Smooth muscle cell (in vitro differentiated cells): ENCODE measurements around the gene RPRD1B. TPM values are rescaled to one million over a fixed set of nuclear protein-coding genes. Genes with fewer than 3 reads are reported as not detected.

Experiments
- DNase-seq: peaks from one replicate; lab custom pipeline; 2025; ENCODE audit not compliant: unreplicated experiment; lab: John Stamatoyannopoulos, UW
- H2AFZ ChIP-seq: fragments of 200-600 bp; sonication (generic); 2 replicates; pipeline ENCODE4 v1.6.0; 2016; ENCODE audit warnings: antibody characterized with exemption, low read depth, mild to moderate bottlenecking
- H3F3A ChIP-seq: fragments of 200-600 bp; sonication (generic); 2 replicates; pipeline ENCODE4 v1.6.0; 2017; ENCODE audit warnings: antibody characterized with exemption, low read depth
- H3K27ac ChIP-seq: fragments of 200-600 bp; sonication (generic); 2 replicates; pipeline ENCODE4 v1.5.1; 2016; ENCODE audit warnings: low read depth, mild to moderate bottlenecking
- H3K27me3 ChIP-seq: fragments of 200-600 bp; sonication (generic); 2 replicates; pipeline ENCODE4 v1.6.1; 2016; ENCODE audit warnings: low read depth, mild to moderate bottlenecking
- H3K36me3 ChIP-seq: fragments of 200-600 bp; sonication (generic); 2 replicates; pipeline ENCODE4 v1.5.1; 2016; ENCODE audit warnings: low read depth
- H3K4me1 ChIP-seq: fragments of 200-600 bp; sonication (generic); 2 replicates; pipeline ENCODE4 v1.5.1; 2016; ENCODE audit warnings: low read depth
- H3K4me2 ChIP-seq: fragments of 200-600 bp; sonication (generic); 2 replicates; pipeline ENCODE4 v1.6.0; 2016; ENCODE audit warnings: mild to moderate bottlenecking
- H3K4me3 ChIP-seq: fragments of 200-600 bp; sonication (generic); 2 replicates; pipeline ENCODE4 v1.5.1; 2016; ENCODE audit warnings: mild to moderate bottlenecking
- H3K79me2 ChIP-seq: fragments of 200-600 bp; sonication (generic); 2 replicates; pipeline ENCODE4 v1.6.0; 2016; ENCODE audit warnings: low read depth, mild to moderate bottlenecking
- H3K9ac ChIP-seq: fragments of 200-600 bp; sonication (generic); 2 replicates; pipeline ENCODE4 v1.6.0; 2016; ENCODE audit warnings: low read depth
- H3K9me3 ChIP-seq: fragments of 200-600 bp; sonication (generic); replicated peaks from 2 replicates; pipeline ENCODE4 v1.5.1; 2016; ENCODE audit warnings: low read depth
- H4K20me1 ChIP-seq: fragments of 200-600 bp; sonication (generic); 2 replicates; pipeline ENCODE4 v1.6.0; 2016; ENCODE audit warnings: low read depth
- WGBS: methylation state at CpG from one replicate; pipeline ENCODE4 v1.1.7; 2016; ENCODE audit warnings: low lambda C conversion rate; 5-methylcytosine and 5-hydroxymethylcytosine counted together
- polyA plus RNA-seq: library from polyadenylated mRNA; unstranded; fragments of >200 nt; fragmentation: Nextera tagmentation; extraction: Ambion mirVana; gene quantifications from 2 replicates; pipeline ENCODE4 v1.2.1, GENCODE V29; 2016
- total RNA-seq: library from RNA; depleted of rRNA; stranded (reverse); fragments of >200 nt; gene quantifications from 2 replicates; pipeline ENCODE4 v1.2.3, GENCODE V29; 2014
- TF ChIP-seq, protein P1 (sequence below): fragments of 200-600 bp; sonication (generic); IDR thresholded peaks from 2 replicates; pipeline ENCODE4 v1.5.1; 2017; ENCODE audit warnings: borderline replicate concordance, mild to moderate bottlenecking, antibody characterized with exemption; ENCODE audit not compliant: insufficient read depth, poor library complexity, severe bottlenecking

Gene RPRD1B
- total and polyA plus RNA-seq, 2 experiments from 2014 or later = 13.5 to 59.1 TPM

DNA sequence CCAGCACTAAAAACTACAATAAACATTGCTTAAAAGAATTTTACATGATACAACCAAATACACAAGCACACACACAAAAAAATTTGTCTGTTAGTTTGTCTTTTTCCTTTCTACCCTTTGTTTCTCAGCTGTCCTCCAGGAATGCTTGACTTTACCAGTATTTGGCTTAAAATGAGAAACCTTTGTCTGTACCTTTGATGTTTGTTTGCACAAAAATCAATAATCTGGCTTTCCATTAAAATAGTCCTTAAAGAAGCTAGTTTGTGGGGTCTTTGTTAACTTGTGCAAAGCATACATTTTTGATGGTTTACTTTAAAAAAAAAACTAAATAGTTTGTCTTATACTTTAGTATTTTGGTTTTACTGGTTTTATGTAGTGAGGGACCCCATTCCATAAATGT lies 49.3 kb downstream of the RPRD1B start:
- H2AFZ ChIP-seq = no peak overlapping the region
- H3K9me3 ChIP-seq = no peaks in the 10 kb centered on the region
- H3K4me1 ChIP-seq = peaks cover 24% of the 10 kb centered on the region
- peaks cover 15% of the 10 kb centered on the region for H3K79me2 ChIP-seq
- H3F3A ChIP-seq = peaks cover 25% of the 10 kb centered on the region
- TF ChIP-seq, protein P1, sequence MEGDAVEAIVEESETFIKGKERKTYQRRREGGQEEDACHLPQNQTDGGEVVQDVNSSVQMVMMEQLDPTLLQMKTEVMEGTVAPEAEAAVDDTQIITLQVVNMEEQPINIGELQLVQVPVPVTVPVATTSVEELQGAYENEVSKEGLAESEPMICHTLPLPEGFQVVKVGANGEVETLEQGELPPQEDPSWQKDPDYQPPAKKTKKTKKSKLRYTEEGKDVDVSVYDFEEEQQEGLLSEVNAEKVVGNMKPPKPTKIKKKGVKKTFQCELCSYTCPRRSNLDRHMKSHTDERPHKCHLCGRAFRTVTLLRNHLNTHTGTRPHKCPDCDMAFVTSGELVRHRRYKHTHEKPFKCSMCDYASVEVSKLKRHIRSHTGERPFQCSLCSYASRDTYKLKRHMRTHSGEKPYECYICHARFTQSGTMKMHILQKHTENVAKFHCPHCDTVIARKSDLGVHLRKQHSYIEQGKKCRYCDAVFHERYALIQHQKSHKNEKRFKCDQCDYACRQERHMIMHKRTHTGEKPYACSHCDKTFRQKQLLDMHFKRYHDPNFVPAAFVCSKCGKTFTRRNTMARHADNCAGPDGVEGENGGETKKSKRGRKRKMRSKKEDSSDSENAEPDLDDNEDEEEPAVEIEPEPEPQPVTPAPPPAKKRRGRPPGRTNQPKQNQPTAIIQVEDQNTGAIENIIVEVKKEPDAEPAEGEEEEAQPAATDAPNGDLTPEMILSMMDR = no peak
- H3K27me3 ChIP-seq = no peaks in the 10 kb centered on the region
- peak overlapping the region; percentile 94 for H3K27ac ChIP-seq
- no peak overlapping the region for H3K4me3 ChIP-seq
- peak overlapping the region; percentile 62 for H3K4me2 ChIP-seq
- DNase-seq = no peak
- H3K36me3 ChIP-seq = no peaks in the 10 kb centered on the region
- peaks cover 3% of the 10 kb centered on the region for H4K20me1 ChIP-seq
- peak overlapping the region; percentile 83 for H3K9ac ChIP-seq

DNA sequence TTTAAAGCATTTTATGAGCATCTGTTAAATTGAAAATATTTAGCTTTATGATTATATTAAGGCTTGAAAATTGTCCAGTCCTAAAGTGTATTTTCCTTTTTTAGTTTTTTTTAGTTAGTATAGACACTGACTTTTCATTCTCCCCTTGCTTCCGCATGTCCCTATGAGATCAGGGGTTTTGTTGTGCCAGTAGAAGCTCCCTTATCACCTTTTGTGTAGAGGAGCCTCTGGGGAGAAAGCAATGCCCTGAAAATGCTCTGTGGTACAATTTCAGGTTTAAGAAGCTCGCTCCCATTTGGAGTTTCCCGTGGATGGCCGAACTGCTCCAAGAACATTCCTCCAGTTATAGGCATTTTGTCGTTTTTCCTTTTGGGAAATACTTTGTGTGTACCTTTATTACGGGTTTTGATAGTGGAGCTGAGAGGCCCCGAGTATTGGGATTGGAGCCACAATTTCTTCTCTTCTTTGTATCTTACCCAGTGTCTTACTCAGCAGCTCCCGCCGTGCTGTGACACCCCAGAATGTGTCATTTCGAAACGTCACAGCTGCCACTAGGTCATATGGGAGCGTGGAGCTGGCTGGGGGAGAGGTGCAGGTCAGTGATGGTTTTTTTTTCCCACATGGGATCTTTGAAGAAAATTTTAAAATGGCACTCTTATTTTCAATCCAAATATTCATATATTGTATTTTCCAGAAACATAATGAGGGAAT lies 49.9 kb downstream of the RPRD1B start:
- H4K20me1 ChIP-seq = peaks cover 3% of the 10 kb centered on the region
- H3K4me1 ChIP-seq = peaks cover 24% of the 10 kb centered on the region
- DNase-seq = no peak
- no peaks in the 10 kb centered on the region for H3K27me3 ChIP-seq
- WGBS = 67% methylated on average over 12 of the region's 12 CpGs
- H3K9ac ChIP-seq = peak overlapping the region; percentile 83
- H3K27ac ChIP-seq = peak overlapping the region; percentile 94
- H3K4me3 ChIP-seq = no peak overlapping the region
- TF ChIP-seq, protein P1 = no peak
- H2AFZ ChIP-seq = no peak overlapping the region
- H3K4me2 ChIP-seq = peak overlapping the region; percentile 62
- no peaks in the 10 kb centered on the region for H3K36me3 ChIP-seq
- H3F3A ChIP-seq = peaks cover 25% of the 10 kb centered on the region
- peaks cover 15% of the 10 kb centered on the region for H3K79me2 ChIP-seq
- no peaks in the 10 kb centered on the region for H3K9me3 ChIP-seq

DNA sequence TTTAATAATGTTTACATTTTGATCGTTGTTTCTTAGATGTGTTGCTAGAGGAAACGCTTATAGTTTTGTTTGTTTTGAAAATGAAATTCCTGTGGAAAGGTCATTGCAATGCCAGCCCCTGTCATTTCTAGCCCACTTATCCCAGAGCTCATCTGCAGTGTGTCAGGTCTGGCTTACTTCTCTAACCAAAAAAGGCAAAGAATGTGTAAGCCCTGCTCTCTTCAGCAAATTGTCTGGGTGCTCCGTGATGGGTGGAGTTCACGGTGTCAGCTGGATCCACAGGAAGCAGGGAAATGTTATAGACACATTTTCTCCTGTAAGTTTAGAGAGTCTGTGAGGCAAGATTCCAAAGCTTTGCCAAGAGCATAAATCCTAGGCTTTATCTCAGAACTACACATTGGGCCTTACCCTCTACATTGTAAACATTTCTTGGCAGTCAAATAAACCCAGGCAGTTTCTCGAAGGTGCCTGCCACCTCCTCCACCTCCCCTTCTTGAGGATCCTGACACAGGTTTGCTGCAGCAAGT lies 50.9 kb downstream of the RPRD1B start:
- Histone ChIP-seq H3F3A (peaks cover 25% of the 10 kb centered on the region), H3K9me3 (no peaks in the 10 kb centered on the region), H3K79me2 (peaks cover 15% of the 10 kb centered on the region), H3K36me3 (no peaks in the 10 kb centered on the region), H3K27ac (peak overlapping the region; percentile 94), H3K4me1 (peaks cover 24% of the 10 kb centered on the region), H3K4me3 (no peak overlapping the region), H3K27me3 (no peaks in the 10 kb centered on the region), H2AFZ (no peak overlapping the region), H4K20me1 (peaks cover 3% of the 10 kb centered on the region), H3K4me2 (peak overlapping the region; percentile 62), H3K9ac (peak overlapping the region; percentile 83)
- TF ChIP-seq, protein P1 = no peak
- no peak for DNase-seq
- 5% methylated on average over 5 of the region's 5 CpGs for WGBS
